HepG2 (cell line): ENCODE measurements around the gene DALRD3. TPM values are rescaled to one million over a fixed set of nuclear protein-coding genes. Genes with fewer than 3 reads are reported as not detected.

Experiments used
- AGO2 ChIP-seq: fragments of 200-400 bp; formaldehyde crosslinking; optimal IDR thresholded peaks from 2 replicates; pipeline ENCODE3; 2017; ENCODE audit warnings: mild to moderate bottlenecking, low read depth, low read length, moderate library complexity
- ARID4A ChIP-seq: sonication (generic); formaldehyde crosslinking; IDR thresholded peaks from 2 replicates; pipeline ENCODE4 v1.5.0; 2020; ENCODE audit warnings: mild to moderate bottlenecking, missing genetic modification reagents, borderline replicate concordance
- ELF4 ChIP-seq: sonication (generic); formaldehyde crosslinking; IDR thresholded peaks from 2 replicates; pipeline ENCODE4 v1.5.0; 2020; ENCODE audit warnings: missing genetic modification reagents, mild to moderate bottlenecking, moderate library complexity, borderline replicate concordance
- HBP1 ChIP-seq: IDR thresholded peaks from 2 replicates; pipeline ENCODE4 v1.6.1; 2016; ENCODE audit warnings: low read depth, control low read depth
- KIAA2018 ChIP-seq: sonication (generic); formaldehyde crosslinking; IDR thresholded peaks from 2 replicates; pipeline ENCODE4 v1.5.0; 2020; ENCODE audit warnings: mild to moderate bottlenecking, missing genetic modification reagents, borderline replicate concordance
- KLF6 ChIP-seq: IDR thresholded peaks from 2 replicates; pipeline ENCODE4 v1.8.0; 2016; ENCODE audit warnings: missing biosample characterization, missing genetic modification reagents
- MYC ChIP-seq: sonication (generic); formaldehyde crosslinking; IDR thresholded peaks from 2 replicates; pipeline ENCODE4 v1.9.0; 2021; ENCODE audit warnings: missing genetic modification reagents, borderline replicate concordance
- NR3C1 ChIP-seq: sonication (generic); formaldehyde crosslinking; IDR thresholded peaks from 2 replicates; pipeline ENCODE4 v1.4.0; 2020; ENCODE audit warnings: missing genetic modification reagents
- SNAPC5 ChIP-seq: sonication (generic); formaldehyde crosslinking; IDR thresholded peaks from 2 replicates; pipeline ENCODE4 v1.8.1; 2023; ENCODE audit warnings: mild to moderate bottlenecking, missing genetic modification reagents, borderline replicate concordance
- ZBTB34 ChIP-seq: sonication (generic); formaldehyde crosslinking; IDR thresholded peaks from 2 replicates; pipeline ENCODE4 v1.8.0; 2022; ENCODE audit warnings: mild to moderate bottlenecking, missing genetic modification reagents
- ZC3H4 ChIP-seq: sonication (generic); formaldehyde crosslinking; IDR thresholded peaks from 2 replicates; pipeline ENCODE4 v1.4.0; 2020; ENCODE audit warnings: missing genetic modification reagents, borderline replicate concordance
- ZFP62 ChIP-seq: sonication (generic); formaldehyde crosslinking; IDR thresholded peaks from 2 replicates; pipeline ENCODE4 v1.4.0; 2020; ENCODE audit warnings: missing genetic modification reagents
- polyA plus RNA-seq, 8 experiments: library from polyadenylated mRNA; depleted of rRNA in 3 of 8; stranded (reverse) in 7 of 8; unstranded in 1 of 8; fragments of >200 nt; fragmentation: Illumina TruSeq in 4 of 8; extraction: Trizol in 4 of 8; gene quantifications; 2 replicates each; pipeline versions ENCODE4 v1.2.1 to v1.2.3, GENCODE V29; 2011 to 2016; ENCODE audit warnings: low read depth in 4 of 8, missing spikeins in 1 of 8, mixed read lengths in 1 of 8; ENCODE audit not compliant: insufficient read depth in 1 of 8
- total RNA-seq, 5 experiments: library from RNA; depleted of rRNA; stranded (reverse); fragments of >200 nt; fragmentation: Illumina TruSeq; extraction: Trizol; gene quantifications; 2 replicates each; pipeline ENCODE4 v1.2.3, GENCODE V29; 2016; ENCODE audit warnings: low read depth in 1 of 5

DALRD3 gene
- total and polyA plus RNA-seq, 2 of the 13 experiments (the other 11 are each of a cell fraction or from before 2014, with no cell fraction given) = 19.9 to 36.5 TPM

GRCh38 chr3:49025005-49025792, 6.8 kb upstream of the DALRD3 start (continued):
- no peak for TF ChIP-seq HBP1 (CRISPR knock-in tag)
- 0 out of 2 replicates have a peak, but pooled peaks have one; percentile 42 for TF ChIP-seq ARID4A (CRISPR knock-in tag)
- no peak for TF ChIP-seq ELF4
- TF ChIP-seq ZC3H4 (CRISPR knock-in tag) = 0 out of 2 replicates have a peak, but pooled peaks have one; percentile 67
- TF ChIP-seq ZBTB34 = no peak
- no peak for TF ChIP-seq KLF6 (CRISPR knock-in tag)
- TF ChIP-seq KIAA2018 (CRISPR knock-in tag) = no peak
- no peak for TF ChIP-seq ZFP62 (CRISPR knock-in tag)
- TF ChIP-seq NR3C1 (CRISPR knock-in tag) = no peak
- TF ChIP-seq AGO2 = peak; percentile 92
- TF ChIP-seq SNAPC5 = no peak
- no peak for TF ChIP-seq MYC
